ENCODE measurements around the gene ARMC5.

- TF ChIP-seq CTCF (IDR thresholded peaks at IDR 0.05; ENCODE audit: low read length) (no peak), EZH2 (optimal IDR thresholded peaks at IDR 0.05; ENCODE audit: low read depth, low read length) (no peak)
Measured at GRCh38 chr16:31486045-31486444, 26.7 kb downstream of the ARMC5 start.
